NAMALWA (cell line): ENCODE results near the gene ASCC1.
A peak's percentile ranks its signal among the peaks of the same experiment; 100 is the strongest.

Experiments used
- DNase-seq: peaks from one replicate; pipeline ENCODE4 v3.0.0-alpha.2; 2015; ENCODE audit warnings: low spot score

ASCC1 gene

GRCh38 chr10:72065439-72066025, 150.5 kb downstream of the ASCC1 start:
- DNase-seq, result no peak

DNA sequence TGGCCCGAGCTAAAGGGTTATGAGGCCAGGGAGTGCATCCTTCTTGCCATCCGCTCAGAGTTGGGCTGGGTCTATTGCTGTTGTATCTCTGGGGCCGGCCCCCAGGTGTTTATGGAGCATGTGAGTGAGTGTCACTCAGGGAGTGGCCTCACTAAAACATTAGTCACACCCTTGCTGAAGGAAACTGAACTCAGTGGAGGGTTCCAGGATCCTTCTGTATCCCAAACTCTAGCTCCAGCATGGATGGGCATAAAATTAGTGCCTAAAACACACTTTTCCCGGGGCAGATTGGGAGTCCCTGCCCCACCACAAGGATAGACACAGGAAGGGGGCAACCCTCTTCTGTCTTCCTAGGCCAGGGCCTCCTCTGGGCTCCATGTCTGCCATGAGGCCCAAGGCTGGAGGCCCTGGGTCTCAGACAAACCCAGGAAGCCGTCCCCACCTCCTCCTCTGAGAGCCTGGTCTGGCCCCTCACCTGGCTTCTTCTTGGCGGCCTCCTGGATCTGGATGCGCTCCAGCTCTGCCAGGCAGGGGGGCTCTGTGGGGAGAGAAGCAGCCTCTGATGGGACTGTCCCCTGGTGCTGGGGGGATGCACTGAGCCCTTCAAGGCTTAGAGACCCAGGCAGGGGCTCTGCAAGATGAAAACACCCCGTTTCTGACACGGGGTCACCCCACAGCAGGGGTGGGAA, 152.2 kb downstream of the ASCC1 start:
- DNase-seq, result no peak

- DNase-seq, result no peak
These were observed 153.0 kb downstream of the ASCC1 start for GRCh38 chr10:72062832-72063702.

DNA sequence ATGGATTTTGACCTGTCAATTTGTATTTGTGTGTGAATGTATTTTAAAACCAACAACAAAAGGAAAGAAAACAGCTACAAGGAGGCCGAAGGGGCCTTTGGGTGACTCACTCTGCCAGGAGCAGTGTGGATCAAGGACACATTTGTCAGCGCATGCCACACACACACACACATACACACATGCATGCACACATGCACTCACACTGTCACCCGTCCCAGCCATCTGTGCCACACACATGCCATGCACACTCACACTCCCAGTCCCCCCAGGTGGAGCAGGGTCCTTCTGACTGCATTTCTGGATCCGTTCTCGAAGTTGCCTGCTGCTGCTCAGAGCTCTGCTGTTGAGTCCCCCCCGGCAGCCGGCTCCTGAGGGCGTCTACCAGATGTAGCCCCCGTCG, 153.7 kb downstream of the ASCC1 start:
- no peak for DNase-seq

GRCh38 chr10:72061930-72062329, 154.1 kb downstream of the ASCC1 start:
- no peak for DNase-seq

GRCh38 chr10:72061491-72061890, 154.6 kb downstream of the ASCC1 start:
- DNase-seq, result peak; percentile 20

DNA sequence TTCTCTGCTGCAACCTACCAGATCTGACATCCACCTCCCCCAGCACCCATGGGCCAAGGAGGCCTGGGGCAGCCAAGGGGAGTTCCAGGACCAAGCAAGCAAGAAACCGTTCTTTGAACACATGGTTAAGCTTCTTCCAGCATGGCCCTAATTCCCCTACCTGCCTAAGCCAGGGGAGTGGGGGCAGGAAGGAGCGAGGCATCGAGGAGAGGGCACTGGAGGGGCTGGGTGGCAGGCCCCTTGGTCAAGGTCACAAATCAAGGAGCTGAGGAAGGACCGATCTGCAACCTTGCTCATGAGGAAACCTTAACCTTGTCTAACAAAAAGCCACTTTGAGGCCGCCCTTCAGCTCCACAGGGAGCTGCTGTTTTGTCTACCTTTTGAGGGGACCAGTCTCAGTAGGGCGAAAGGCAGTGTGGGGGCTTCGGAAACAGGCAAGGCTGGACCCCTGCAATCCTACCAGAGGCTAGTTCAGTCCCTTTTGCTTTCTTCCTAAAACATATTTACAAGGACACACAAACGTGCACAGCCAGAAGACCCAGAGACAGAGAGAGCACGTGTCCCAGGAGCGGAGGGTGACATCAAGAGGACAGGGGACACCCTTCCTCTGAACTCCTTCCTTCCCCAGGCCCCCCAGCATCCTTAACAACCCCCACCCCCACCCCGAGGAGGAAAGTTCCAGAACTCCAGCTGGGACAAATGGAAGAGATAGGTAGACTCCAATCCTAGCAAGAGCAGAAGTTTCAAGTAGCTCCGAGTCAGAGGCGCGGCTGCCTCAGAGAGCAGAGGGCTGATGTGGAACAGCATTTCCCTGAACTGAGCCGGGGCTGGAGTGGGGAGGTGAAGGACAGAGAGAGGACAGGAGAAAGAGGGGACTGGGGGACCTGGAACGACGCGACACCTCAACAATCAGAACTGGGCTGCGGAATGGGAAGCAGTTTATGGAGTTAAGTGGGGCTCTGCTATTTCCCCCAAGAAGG, 155.9 kb downstream of the ASCC1 start:
- DNase-seq, result no peak

DNA sequence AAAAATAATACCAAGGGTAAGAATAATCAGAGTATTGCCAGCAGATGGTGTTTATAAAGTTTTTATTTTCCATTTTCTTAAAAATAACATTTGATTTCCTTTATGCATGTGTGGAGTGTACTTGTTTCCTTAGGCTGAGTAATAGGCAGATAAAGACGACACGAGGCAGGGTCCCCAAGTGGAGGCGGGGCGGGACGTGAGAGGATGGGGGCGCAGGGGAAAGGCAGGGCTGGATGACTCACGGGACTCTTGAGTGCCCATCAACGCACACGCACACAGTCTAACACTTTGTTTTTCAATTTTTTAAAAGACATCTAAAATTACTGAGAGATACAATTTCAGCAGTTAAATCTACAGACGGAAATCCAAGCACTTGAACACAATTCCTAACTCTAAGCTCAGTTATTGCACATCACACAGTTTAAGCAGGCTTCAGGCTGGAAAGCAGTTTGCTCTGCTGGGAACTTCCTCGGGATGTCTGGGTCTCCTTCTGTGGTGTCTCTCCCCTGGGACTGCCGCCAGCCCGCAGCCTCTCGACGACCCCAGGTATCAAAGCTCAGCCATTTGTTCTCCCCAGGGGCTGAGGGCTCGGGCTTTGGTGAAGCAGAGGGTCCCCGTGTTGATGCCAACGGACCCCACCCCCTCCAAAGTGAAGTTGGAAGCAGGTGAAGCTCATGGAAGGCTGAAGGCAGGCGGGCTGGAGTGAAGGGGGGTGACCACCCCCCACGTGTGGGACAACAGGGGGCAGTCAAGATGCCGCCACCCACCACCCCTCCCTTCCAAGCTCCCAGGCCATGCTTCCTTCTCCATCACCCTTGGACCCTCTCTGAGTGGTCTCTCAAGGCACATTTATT, 156.9 kb downstream of the ASCC1 start:
- no peak for DNase-seq

- DNase-seq, result no peak
These were observed 157.7 kb downstream of the ASCC1 start for GRCh38 chr10:72058347-72058898.

DNA sequence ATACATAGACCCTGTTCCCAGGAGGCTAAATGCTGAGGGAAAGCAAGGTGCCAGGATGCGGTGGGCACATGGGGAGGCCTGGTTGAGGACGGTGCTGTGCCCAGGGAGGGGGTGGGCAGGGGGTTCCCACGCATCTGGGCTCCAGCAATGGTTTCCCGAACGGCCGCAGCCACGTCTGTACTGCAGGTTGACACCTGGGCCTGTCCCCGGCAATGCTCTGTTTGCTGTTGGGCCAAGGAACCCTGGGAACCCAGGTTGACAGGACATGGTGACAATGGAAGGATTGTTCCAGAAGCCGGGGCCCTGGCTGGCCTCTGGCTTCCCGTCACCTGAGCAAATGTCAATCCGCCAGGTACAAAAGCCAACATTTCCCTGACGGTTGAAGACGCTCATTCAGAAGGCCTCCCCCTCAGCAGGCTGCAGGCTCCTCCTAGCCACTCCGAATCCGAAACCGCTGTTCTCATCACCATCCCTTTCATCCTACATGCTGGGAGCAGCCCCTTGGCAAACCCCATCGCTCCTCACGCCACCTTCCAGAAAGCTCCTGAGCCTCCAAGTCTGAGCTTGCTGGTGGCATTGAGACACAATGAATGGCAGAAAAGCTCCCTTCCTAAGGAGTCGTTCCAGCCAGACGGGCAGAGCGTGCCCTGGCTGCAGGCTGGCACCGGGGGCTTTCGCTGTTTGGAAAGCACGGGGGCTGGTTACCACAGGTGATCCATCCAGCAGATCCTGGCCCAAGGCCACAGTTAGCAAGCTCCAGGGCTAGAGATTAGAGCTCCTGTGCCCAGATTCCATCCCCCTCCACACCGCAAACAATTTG, 158.9 kb downstream of the ASCC1 start:
- DNase-seq, result no peak

- DNase-seq, result no peak
These were observed 160.0 kb downstream of the ASCC1 start for GRCh38 chr10:72056113-72056512.

DNA sequence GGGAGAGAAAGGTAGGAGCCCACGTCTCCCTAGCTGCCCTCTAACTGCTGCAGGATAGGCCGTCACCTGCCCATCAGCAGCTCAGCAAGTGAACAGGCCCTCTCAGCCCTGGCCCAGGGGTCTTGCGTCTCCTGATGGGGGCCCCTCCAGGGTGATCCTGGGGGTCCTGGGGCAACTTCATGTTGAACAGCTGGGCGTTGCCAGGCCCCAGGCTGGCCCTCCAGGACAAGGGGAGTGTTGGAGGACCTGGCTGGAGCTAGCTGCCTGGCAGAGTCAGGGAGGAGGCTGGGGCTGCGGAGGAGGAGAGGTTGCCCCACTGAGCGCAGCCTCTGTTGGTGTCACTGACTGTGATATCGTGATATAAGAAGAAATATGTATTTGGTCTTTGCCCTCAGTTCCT, 162.4 kb downstream of the ASCC1 start:
- DNase-seq, result no peak

GRCh38 chr10:72050873-72051272, 165.2 kb downstream of the ASCC1 start:
- no peak for DNase-seq

DNA sequence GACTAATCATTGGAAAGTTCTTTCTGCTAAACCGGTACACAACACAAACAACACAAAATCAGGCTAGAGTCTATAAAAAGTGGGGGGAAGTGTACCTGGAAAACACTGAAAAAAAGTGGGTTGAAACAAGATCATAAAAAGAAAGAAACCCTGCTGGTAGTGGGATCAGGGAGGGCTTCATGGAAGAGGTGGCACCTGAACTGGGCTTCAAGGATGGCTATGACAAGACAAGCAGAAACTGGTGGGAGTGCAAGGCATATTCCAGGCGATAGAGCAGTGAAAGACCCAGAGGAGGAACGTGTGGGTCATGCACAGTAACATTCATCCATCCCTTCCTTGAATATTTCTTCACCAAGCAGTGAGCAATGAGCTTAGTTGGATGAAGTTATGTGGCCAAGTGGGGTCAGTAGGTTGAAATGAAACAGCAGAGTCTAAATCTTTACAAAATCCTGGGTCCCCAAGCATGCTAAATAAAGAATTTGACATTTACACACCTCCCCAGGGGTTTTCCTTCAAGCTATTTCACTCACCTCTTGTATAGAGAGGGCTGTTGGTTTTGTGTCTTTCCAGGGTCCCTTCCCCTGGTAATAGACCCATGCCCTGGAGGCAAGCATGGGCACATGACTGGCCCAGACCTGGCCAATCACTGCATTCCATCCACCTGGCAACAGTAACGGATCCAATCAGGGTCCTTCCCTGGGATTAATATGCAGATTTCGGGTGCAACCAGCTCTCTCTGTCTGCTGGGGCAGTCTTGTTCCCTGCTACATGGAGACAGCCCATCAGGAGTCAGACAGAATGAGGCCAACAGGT, 165.9 kb downstream of the ASCC1 start:
- DNase-seq, result peak; percentile 3

- no peak for DNase-seq
These were observed 166.6 kb downstream of the ASCC1 start for GRCh38 chr10:72049472-72049871.

- peak; percentile 83 for DNase-seq
These were observed 167.5 kb downstream of the ASCC1 start for GRCh38 chr10:72048450-72049124.
